Brain microvascular endothelial cell (primary cell): ENCODE measurements around the gene TXNIP.

Experiments used
- DNase-seq: peaks from one replicate; pipeline ENCODE4 v3.0.0-alpha.2; 2020
- H3K27ac ChIP-seq: fragments of 250-450 bp; sonication (Bioruptor Pico); 2 replicates; pipeline ENCODE4 v1.5.1; 2020; ENCODE audit warnings: mild to moderate bottlenecking, moderate library complexity
- H3K27me3 ChIP-seq: fragments of 250-450 bp; sonication (Bioruptor Pico); replicated peaks from 2 replicates; pipeline ENCODE4 v1.5.1; 2020; ENCODE audit warnings: mild to moderate bottlenecking
- H3K36me3 ChIP-seq: fragments of 250-450 bp; sonication (Bioruptor Pico); replicated peaks from 2 replicates; pipeline ENCODE4 v1.5.1; 2020; ENCODE audit warnings: mild to moderate bottlenecking
- H3K4me3 ChIP-seq: 2 replicates; pipeline ENCODE4 v1.5.1; 2011; ENCODE audit warnings: low read depth, mild to moderate bottlenecking, control low read depth, low read length, moderate library complexity
- in situ Hi-C: cut with HindIII; loops from 2 replicates; pipeline ENCODE4 v1.10.0; 2017; ENCODE audit warnings: low sequenced_read_pairs, low pct_ligation_motif_present
- TF ChIP-seq, protein P1 (sequence below): IDR thresholded peaks from 2 replicates; pipeline ENCODE4 v1.5.1; 2011; ENCODE audit warnings: low read depth, mild to moderate bottlenecking, moderate library complexity, low read length, control low read depth, inconsistent platforms; ENCODE audit errors: missing control alignments

The TXNIP gene

DNA sequence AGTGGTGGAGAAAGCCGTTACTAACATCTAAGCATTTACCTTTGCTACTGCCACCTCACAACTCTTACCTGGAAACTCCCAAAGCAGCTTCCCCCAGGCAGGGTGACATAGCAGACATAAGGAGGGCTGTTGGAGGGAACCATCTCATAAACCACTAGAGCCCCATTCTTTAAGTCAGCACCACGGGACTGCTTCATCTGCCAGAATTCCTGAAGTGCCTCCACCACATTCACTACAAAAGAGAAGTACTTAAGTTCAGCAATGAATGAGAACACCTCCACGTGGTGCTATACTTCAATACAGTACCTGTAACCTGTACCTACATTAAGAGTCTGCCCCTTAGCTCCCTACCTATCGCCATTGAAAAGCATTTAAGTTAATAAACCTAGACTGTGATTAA lies 48.8 kb downstream of the TXNIP start:
- no peak overlapping the region for H3K27ac ChIP-seq
- H3K36me3 ChIP-seq, result peaks cover 6% of the 10 kb centered on the region
- TF ChIP-seq, protein P1, sequence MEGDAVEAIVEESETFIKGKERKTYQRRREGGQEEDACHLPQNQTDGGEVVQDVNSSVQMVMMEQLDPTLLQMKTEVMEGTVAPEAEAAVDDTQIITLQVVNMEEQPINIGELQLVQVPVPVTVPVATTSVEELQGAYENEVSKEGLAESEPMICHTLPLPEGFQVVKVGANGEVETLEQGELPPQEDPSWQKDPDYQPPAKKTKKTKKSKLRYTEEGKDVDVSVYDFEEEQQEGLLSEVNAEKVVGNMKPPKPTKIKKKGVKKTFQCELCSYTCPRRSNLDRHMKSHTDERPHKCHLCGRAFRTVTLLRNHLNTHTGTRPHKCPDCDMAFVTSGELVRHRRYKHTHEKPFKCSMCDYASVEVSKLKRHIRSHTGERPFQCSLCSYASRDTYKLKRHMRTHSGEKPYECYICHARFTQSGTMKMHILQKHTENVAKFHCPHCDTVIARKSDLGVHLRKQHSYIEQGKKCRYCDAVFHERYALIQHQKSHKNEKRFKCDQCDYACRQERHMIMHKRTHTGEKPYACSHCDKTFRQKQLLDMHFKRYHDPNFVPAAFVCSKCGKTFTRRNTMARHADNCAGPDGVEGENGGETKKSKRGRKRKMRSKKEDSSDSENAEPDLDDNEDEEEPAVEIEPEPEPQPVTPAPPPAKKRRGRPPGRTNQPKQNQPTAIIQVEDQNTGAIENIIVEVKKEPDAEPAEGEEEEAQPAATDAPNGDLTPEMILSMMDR, result no peak
- in situ Hi-C loops, result no loop called here
- no peaks in the 10 kb centered on the region for H3K27me3 ChIP-seq
- no peak for DNase-seq
- no peak overlapping the region for H3K4me3 ChIP-seq

DNA sequence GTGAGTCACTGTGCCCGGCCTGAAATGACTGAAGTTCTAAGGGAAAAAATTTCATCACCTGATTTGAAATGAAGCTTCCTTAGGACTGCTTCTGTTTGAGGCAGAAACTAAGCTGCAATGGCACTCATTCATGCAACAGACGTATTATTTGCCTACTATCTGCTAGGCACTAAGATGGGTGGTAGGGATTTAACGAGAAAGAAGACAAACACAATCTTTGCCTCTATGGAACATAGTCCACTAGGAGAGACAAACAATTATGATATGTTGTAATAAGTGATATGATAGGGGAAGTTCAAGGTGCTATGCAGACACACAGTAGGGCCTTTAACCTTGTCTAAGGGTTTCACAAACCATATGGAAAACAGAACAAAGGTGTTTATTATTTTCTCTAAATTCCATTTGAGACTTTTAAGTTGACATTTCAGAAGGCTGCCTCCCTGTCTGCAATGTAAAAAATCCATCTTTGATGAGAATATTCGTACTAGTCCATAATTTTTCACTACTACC lies 49.8 kb downstream of the TXNIP start:
- Histone ChIP-seq H3K27ac (no peak overlapping the region), H3K36me3 (peaks cover 9% of the 10 kb centered on the region), H3K27me3 (no peaks in the 10 kb centered on the region), H3K4me3 (no peak overlapping the region)
- no peak for DNase-seq
- in situ Hi-C loops, result no loop called here
- TF ChIP-seq, protein P1, result no peak

DNA sequence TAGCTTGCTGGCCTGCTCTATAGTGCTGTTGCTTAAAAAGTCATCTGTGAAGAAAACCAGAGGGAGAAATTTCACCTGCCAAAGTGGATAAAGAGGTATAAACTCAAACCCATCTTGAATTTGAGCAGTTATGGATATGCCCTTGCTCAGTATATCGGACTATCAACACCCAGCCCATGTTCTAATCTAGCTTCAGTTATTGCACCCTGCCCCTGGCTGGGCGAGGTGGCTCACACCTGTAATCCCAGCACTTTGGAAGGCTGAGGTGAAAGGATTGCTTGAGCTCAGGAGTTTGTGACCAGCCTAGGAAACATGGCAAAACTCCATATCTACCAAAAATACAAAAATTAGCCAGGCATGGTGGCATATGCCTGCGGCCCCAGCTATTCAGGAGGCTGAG lies 51.8 kb downstream of the TXNIP start:
- peaks cover 12% of the 10 kb centered on the region for H3K36me3 ChIP-seq
- H3K27ac ChIP-seq, result no peak overlapping the region
- no peaks in the 10 kb centered on the region for H3K27me3 ChIP-seq
- TF ChIP-seq, protein P1, result no peak
- in situ Hi-C loops, result no loop called here
- no peak overlapping the region for H3K4me3 ChIP-seq
- DNase-seq, result no peak

DNA sequence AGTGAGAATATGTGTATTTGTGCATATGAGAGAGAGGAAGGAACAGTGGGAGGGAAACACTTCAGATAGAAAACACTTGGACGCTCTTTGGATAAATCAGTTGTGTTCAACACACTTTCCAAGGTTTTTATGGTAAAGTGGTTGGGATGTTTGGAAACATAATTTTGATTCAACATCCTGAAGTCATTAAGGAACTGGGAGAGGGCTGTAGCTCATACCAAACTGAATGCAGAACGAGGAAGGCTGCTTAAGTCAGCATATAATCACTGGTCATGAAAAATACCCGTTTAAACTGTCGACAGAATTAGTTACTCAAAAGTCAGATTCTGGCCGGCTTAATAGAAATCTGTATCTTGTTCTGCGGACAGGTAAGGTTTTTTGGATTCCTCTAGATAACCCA lies 53.5 kb downstream of the TXNIP start:
- in situ Hi-C loops, result no loop called here
- TF ChIP-seq, protein P1, result no peak
- DNase-seq, result no peak
- Histone ChIP-seq H3K36me3 (peaks cover 12% of the 10 kb centered on the region), H3K27ac (no peak overlapping the region), H3K4me3 (no peak overlapping the region), H3K27me3 (no peaks in the 10 kb centered on the region)
